Stimulated activated CD8-positive, alpha-beta memory T cell treated with anti-CD3 and anti-CD28 coated beads, Interleukin-7, amount 100 ng/mL, for 4 hours (primary cell): Measurements from ENCODE around the gene HOXA11.
A peak's percentile ranks its signal among the peaks of the same experiment; 100 is the strongest.

ENCODE experiments used
- DNase-seq, 2 donors: peaks; one replicate each; pipeline ENCODE4 v3.0.0-alpha.2; 2020; ENCODE audit warnings: low read depth in 2 of 2

The HOXA11 gene

DNA sequence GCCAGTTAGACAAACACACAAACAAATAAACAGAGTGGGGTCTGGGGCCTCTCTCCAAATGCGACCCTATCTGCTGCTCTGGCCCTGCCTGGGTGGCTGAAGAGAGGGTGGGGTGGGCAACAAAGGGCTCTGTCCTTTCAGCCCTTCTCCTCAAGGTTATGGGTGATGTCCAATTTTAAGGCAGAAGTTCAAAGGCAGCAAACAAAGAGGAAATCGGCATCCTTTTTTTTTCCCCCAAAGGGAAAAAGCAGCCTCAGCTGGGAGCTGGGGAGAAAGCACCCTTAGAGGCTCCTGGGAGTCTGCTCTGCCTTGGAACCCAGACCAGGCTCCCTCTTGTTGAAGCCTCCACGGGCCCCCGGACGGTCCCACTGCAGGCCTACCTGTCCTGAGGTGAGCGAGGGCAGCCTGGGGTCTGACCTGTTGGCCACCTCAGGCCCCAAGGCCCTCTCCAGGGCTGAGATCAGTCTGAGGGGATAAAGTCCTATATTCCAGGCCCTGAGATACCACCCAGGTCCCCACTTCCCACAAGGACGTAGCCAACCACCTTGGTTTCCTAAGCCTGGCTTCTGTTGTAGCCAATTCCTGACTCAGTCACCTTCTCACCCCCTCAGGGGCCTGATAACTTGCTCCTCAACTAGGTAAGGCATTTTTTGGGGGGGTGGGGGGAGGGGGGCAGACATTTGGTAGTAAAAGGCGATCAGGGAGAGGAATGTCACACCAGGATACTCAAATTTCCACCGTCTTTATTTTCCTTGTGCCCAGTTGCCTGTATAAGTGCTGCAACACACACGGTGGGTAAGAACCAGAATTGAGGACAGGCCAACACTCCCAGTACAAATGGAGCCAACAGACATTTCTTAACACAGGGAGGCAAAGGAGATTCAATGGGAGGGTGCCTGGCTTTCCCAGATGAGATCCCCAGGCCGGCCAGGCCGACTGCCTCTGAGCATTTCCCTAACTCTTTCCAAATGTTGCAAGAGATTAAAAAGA lies 4.3 kb downstream of the HOXA11 start:
- no peak for DNase-seq

GRCh38 chr7:27179503-27180430 lies 5.3 kb downstream of the HOXA11 start:
- peak in 1 of 2 donors; percentile 41 for DNase-seq

DNA sequence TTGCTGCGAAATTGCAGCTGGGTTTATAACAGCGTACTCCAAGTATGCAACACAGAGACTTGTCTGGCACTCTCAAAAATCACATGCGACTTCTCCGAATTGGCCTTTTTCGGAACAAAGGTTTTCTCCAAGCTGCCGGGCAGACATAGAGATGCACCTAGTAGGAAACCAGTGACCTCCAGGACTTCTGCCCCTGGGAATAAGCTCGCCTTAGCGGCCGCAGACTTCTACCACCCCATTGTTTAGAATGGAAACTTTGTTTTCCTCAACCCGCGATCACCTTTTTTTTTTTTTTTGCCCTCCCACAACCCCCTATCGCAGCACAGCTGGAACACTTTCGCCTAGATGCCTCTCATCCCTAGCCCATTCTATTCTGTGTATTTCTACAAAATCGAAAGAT lies 6.0 kb downstream of the HOXA11 start:
- DNase-seq: no peak

DNA sequence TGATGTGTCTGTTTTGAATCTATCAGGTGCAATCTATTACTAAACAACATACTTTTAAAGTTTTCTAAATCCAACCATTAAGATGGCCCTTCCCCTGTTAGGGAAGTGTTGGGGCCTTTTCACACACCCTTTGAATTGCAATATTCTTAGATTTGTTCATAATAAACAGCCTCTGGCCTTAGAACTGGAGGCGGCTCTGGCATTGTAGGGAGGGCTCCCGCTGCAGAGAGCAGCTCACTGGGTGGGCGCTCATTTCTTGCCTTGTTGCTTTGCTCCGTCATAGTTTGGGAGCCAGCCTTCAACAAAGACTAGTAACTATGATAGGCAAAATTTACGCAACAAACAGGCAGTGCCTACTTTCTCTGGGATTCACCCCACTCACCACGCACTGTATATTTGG lies 6.7 kb downstream of the HOXA11 start:
- DNase-seq: no peak

- DNase-seq: no peak
These were observed 7.2 kb downstream of the HOXA11 start for GRCh38 chr7:27177795-27178320.

GRCh38 chr7:27176962-27177794 lies 7.9 kb downstream of the HOXA11 start:
- no peak for DNase-seq

DNA sequence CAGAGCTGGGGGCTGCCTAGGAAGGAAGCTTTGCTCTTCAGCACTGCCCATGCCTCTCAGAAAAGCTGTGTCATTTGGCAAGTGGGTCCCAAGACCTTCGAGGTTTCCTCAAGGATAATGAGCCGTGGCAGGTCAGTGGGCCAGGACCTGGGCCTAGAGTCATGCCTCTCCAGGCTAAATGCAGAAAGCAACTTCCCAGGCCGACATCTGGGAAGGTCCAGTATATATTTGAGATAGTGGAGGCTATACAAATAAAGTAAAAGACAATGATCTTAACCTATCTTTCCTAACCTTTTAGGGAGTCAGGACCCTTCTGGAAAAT lies 8.5 kb downstream of the HOXA11 start:
- DNase-seq: no peak

- no peak for DNase-seq
These were observed 9.2 kb downstream of the HOXA11 start for GRCh38 chr7:27175626-27176523.

DNA sequence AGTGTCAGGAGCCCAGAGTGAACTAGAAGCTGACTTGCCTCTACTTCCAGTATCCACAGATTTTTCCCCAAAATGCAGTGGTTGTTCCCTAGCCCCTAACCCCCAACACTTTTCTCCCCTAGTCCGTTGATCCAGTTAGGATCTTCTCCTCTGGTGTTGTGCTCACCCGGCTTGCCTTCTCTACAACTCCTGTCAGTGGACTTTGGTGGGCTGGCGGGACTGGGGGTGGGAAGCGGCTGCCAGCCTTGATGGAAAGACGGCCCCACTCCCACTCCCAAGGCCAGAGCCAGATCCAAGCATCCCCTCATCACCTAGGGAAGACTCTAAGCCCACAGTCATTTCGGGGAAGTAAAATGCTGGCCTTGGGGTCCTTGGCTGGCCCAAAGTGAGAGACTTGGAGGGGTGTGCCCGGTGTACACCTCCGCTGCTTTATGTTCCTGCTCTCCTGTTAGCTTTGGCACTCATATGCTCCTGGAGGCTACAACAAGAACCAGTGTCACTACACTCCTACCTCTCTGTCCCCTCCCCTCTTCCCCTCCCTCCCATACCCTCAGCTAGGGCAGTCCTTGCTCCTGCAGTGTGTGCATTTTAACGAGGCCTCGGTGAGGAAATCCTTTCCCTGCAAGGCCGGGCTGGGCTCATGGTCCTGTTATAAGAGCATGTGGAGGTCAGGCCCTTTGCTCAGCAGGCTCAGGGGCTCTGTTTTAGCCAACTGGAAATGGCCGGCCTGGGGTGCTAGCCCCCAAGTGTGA lies 10.0 kb downstream of the HOXA11 start:
- no peak for DNase-seq

DNA sequence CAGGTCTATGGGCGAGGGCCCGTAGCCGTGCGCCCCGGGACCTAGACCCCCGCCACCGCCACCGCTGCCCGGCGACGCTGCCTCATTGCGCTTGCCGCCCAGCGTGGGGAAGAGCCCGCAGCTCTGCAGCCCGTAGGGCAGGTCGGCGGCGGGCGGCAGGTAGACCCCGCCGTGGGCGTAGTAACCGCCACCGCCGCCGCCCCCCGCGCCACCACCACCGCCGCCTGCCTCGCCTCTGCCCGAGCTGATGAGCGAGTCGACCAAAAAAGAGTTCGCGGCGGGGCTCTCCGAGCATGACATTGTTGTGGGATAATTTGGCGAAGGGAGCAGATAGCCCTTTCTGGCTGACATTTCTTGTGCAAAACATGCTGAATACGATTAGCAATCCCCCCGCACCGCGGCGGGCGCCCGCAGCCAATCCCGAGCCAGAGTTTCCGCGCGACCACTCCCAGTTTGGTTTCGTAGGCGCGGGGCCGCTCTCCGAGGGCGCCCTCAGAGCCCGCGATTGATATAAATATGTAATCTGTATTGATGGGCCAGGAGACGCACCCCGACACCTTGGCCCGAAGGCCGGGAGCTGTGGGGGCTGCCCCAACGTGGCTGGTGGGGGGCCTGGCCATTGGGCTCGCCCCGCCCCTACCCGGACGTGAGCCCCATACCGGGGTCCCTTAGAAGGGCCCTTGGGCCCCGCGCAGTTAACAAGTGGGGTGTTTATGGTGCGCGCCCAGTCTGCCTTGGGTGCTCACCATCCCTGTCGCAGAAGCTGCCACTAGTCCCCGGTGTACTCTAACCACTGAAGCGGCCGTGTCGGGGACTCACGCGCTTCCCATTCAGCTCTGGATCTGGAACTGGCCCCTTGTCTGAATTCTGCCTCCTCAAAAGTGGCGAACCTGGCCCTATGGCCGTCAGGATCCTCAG lies 10.8 kb downstream of the HOXA11 start, which contains the start of gene HOXA10:
HOXA10 (minus strand) TSS at position 365 of the 918 bp plus-strand sequence; CDS start at position 351, 14 bp downstream.
- DNase-seq: no peak

DNA sequence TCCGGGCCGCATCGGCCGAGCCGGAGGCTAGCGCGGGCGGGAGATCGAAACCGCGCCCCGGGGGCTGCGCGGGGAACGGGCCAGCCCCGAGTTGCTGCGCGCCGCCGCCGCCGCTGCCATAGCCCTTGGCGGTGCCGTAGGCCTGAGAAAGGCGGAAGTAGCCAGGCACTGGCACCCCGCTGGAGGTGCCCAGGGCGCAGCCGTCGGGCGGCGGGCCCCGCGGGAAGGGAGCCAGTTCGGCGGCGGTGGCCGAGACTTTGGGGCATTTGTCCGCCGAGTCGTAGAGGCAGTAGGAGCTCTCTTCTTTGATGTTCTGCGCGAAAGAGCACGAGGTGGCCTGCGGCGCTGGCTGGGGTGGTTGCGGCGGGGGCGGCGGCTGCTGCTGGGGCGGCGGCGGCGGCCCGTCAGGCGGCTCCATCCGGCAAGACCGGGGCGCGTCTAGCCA lies 11.5 kb downstream of the HOXA11 start:
- DNase-seq: peak in 1 of 2 donors; percentile 33

DNA sequence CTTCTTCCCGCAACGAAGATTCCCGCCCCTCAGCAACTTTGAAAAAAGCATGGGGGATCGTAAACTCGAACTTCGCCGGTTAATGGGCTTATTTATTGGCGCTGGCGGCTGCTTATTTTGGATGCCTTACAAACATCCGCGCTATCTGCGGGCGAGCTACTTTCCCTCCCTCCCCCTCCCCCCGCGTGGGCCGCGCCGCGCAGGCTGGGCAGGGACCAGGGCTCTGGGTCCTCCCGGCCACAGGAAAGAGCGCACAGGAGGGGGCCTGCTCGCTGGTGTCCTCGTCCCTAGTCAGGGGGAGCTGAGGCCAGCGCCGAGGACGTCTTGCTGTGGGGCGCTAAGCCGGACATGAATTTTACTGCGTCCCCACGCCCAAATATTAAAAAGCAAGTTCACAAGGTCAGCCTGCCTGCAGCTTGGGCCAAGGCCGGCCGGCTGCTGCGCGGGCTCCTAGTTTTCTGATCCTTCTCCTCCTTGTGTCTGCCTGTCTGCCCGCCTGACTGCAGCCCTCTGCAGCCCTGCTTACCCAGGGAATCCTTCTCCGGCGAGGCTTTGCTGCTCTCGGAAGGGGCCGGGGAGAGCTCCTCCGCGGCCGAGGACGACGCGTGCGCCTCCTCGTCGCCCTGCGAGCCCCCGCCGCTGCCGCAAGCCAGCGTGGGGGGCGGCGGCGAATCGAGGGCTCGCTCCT lies 12.1 kb downstream of the HOXA11 start:
- DNase-seq: no peak

DNA sequence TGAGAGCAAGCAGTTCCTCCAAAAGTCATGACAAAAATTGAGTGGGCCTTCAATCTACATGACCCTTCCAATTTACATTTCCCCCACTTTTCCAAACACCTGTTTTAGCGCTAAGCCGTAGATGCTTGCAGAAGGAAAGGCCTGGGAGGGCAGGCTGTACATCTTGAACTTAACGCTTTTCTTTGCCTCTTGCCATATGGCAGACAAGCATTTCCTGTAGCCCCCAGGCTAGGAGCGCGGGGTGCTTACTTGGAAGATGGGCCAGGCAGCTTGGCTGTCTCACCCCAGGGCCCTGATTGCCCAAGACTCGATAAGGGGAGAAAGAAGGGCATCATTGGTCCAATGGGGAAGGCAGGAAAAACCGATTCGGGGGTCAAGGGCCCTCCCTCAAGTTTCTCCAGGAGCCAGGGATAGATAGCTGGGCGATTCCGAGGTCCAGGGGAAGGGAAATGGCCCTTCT lies 12.7 kb downstream of the HOXA11 start:
- no peak for DNase-seq

GRCh38 chr7:27171637-27172314 lies 13.3 kb downstream of the HOXA11 start:
- DNase-seq: no peak

- DNase-seq: no peak
These were observed 13.8 kb downstream of the HOXA11 start for GRCh38 chr7:27171325-27171636.

GRCh38 chr7:27170426-27171324 lies 14.4 kb downstream of the HOXA11 start:
- no peak for DNase-seq
